Adipose tissue (tissue), 3 donors: ENCODE measurements around the gene PLXNA1. TPM values are rescaled to one million over a fixed set of nuclear protein-coding genes. Genes with fewer than 3 reads are reported as not detected.

Experiments used
- H3K27ac ChIP-seq: one replicate; pipeline ENCODE4 v1.5.1; 2013; ENCODE audit warnings: low read depth, low read length
- WGBS, 3 donors: extraction: QIAGEN DNeasy Blood & Tissue Kit; methylation state at CpG; one replicate each; pipeline ENCODE4 v1.1.7; 2013; 5-methylcytosine and 5-hydroxymethylcytosine counted together
- polyA plus RNA-seq, 3 donors: library from polyadenylated mRNA; stranded (reverse); fragments of 200-250 nt; gene quantifications; one replicate each; pipeline ENCODE4 v1.2.3, GENCODE V29; 2013
- donor health status: healthy with polysubstance abuse.
- donor health status: Bipolar disorder and iron deficiency.
- donor health status: healthy.

The PLXNA1 gene
- polyA plus RNA-seq, 3 donors: 5.6 to 12.3 (median 7.4) TPM

DNA sequence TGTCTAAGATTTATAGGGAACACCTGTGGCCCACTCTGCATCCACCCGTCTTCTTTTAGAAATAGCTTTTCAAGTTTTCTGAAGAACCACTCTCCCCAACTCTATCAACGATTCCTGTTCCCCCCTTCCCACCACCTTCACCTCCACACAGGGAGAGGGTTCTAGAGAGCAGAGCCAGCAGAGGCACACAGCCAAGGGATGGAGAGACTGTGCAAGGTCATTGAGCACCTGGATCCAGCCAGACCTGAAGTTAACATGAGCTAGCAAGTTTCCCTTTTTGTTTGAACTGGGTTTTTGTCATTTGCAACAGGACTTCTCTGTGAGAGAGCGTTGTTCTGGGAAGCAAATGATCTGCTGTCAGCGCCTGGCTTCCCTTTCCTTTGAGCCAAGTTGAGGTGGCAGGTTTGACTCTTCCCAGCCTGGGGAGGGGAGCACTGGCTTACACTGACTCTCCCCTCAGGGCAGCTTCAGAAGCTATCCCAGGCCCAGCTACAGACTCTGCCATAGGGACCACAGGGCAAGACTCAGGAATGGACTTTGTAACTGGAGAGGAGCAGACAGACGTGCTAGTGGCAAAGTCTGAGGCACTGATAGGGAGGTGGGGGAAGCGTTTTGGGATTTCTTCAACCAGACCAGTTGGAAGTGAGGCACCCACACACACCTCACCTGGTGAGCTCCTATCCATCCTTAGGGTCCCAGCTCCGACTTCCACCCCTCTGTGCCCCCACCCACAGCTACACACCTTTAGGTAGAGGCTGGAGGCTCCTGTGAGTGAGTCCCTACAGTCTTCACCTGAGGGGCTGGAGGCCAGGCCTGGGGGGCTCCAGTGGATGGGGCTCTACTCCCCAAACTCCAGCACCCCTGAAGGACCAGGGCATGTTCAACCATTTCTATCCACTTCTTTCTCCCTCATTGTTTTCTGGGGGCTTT is 19.4 kb upstream of the PLXNA1 start:
- 94% methylated on average over 7 of the region's 7 CpGs for WGBS, 3 donors
- no peak overlapping the region for H3K27ac ChIP-seq

DNA sequence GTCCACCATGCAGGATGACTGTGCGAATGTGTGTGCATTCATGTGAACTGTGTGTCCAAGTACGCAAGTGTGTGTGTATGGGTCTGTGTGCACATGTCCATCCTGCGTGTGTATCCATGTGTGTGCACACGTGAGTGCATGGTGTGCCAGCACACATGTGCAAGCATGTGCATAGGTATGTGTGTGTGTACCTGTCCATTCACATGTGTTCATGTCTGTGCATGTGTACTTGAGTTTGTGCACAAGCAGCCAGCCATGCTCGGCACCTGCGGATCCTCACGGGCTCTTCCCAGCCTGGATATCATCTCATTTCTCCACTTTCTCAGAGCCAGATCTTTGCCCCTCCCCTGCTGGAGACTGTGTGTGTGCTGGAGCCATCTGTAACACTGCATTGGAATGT is 18.7 kb upstream of the PLXNA1 start:
- H3K27ac ChIP-seq: no peak overlapping the region
- WGBS, 3 donors: 78 to 85% (median 82%) methylated on average over 7 of the region's 7 CpGs

- 87 to 96% (median 91%) methylated on average over 10 of the region's 10 CpGs for WGBS, 3 donors
- no peak overlapping the region for H3K27ac ChIP-seq
Observed at GRCh38 chr3:126964950-126965349, 18.0 kb upstream of the PLXNA1 start.

DNA sequence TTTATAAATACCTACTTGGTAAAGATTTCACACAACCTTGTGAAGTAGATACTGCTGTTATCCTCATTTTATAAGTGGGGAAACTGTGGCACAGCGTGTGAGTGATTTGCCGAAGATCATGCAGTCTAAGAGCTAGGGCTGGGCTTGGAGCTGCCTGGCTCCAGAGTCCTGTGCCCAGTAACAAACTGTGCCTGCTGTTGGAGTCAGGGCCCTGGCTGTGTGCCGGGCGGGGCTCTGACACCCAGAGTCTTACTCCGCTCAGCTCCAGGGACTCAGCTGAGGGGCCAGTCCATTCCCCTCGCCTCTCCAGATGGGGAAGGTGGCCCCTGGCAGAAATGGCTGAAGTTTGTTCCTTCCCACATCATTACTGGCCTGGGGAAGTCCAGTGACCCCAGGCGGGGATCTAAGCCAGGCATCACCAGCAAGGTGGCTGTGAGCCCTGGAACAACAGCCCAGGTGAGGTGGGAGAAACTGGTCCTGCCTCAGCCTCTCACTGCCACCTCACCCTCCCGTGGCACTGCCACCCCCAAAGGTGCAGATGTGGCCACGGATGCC is 17.3 kb upstream of the PLXNA1 start:
- no peak overlapping the region for H3K27ac ChIP-seq
- 90 to 94% (median 91%) methylated on average over 9 of the region's 9 CpGs for WGBS, 3 donors

GRCh38 chr3:126967386-126967785 is 15.5 kb upstream of the PLXNA1 start:
- no peak overlapping the region for H3K27ac ChIP-seq
- WGBS, 3 donors: 83 to 95% (median 92%) methylated on average over 10 of the region's 10 CpGs

- no peak overlapping the region for H3K27ac ChIP-seq
- 77 to 87% (median 85%) methylated on average over 20 of the region's 20 CpGs for WGBS, 3 donors
Observed at GRCh38 chr3:126968391-126969390, 14.2 kb upstream of the PLXNA1 start.

GRCh38 chr3:126969586-126969985 is 13.3 kb upstream of the PLXNA1 start:
- no peak overlapping the region for H3K27ac ChIP-seq
- 50 to 60% (median 59%) methylated on average over 7 of the region's 7 CpGs for WGBS, 3 donors

DNA sequence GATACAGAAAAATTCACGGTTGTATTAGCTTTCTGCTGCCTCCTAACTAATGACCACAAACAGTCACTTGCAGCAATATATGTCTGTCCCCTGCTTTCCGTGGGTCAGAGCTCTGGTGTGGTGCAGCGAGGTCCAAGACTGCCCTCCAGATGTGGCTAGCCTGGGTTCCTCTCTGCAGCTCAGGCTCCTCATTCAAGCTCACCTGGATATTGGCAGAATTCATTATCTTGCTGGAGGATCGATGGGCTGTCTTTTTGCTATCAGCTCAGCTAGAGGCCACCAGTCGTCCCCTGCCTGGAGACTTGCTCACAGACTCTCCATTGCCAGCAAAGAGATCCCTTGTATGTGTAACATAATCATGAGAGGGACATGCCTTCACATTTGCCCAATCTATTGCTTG is 12.8 kb upstream of the PLXNA1 start:
- WGBS, 3 donors: 64 to 83% (median 80%) methylated on average over 5 of the region's 5 CpGs
- no peak overlapping the region for H3K27ac ChIP-seq

- 87 to 91% (median 89%) methylated on average over 5 of the region's 5 CpGs for WGBS, 3 donors
- H3K27ac ChIP-seq: no peak overlapping the region
Observed at GRCh38 chr3:126970921-126971320, 12.0 kb upstream of the PLXNA1 start.

- WGBS, 3 donors: 26 to 39% (median 27%) methylated on average over 12 to 13 of the region's 13 CpGs
- H3K27ac ChIP-seq: no peak overlapping the region
Observed at GRCh38 chr3:126971891-126972351, 11.0 kb upstream of the PLXNA1 start.

- 83 to 87% (median 86%) methylated on average over 5 of the region's 5 CpGs for WGBS, 3 donors
- H3K27ac ChIP-seq: no peak overlapping the region
Observed at GRCh38 chr3:126972866-126973265, 10.0 kb upstream of the PLXNA1 start.

GRCh38 chr3:126973814-126974213 is 9.1 kb upstream of the PLXNA1 start:
- H3K27ac ChIP-seq: no peak overlapping the region
- 94 to 100% (median 96%) methylated on average over 1 of the region's 1 CpG for WGBS, 3 donors

DNA sequence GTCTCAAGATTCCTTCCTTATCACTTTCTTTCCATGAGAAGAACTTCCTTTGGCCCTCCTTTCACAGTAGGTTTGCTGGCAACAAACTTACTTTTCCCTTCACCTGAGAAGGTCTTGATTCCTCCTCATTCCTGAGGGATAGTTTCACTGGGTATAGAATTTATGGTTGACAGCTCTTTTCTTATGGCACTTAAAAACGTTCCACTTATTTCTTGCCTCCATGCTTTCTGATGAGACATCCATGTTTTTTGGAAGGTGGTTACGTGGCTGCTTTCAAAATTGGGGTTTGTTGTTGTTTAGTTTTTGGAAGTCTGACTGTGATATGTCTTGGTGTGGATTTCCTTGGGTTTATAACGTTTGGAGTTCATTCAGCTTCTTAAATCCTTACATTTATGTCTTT is 8.2 kb upstream of the PLXNA1 start:
- 71 to 85% (median 79%) methylated on average over 3 of the region's 3 CpGs for WGBS, 3 donors
- no peak overlapping the region for H3K27ac ChIP-seq

GRCh38 chr3:126976906-126977305 is 6.0 kb upstream of the PLXNA1 start:
- no peak overlapping the region for H3K27ac ChIP-seq
- WGBS, 3 donors: 94% methylated on average over 7 of the region's 7 CpGs

- no peak overlapping the region for H3K27ac ChIP-seq
- WGBS, 3 donors: 83 to 91% (median 91%) methylated on average over 6 of the region's 6 CpGs
Observed at GRCh38 chr3:126977821-126978220, 5.1 kb upstream of the PLXNA1 start.

DNA sequence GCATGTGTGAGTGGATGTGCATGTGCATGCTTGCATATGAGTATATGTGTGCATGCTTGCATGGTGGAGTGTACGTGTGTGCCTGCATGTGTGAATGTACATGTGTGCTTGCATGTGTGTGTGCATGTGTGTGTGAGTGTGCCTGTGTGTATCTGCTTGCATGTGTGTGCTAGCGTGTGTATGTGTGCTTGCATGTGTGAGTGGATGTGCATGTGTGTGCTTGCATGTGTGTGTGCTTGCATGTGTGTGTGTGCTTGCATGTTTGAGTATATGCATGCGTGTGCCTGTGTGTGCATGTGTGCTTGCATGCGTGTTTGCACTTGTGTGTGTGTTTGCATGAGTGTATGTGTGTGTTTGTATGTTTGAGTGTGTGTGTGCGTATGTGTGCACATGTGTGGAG is 4.6 kb upstream of the PLXNA1 start:
- WGBS, 3 donors: 87 to 96% (median 90%) methylated on average over 5 of the region's 5 CpGs
- no peak overlapping the region for H3K27ac ChIP-seq

GRCh38 chr3:126979046-126979628 is 3.8 kb upstream of the PLXNA1 start:
- no peak overlapping the region for H3K27ac ChIP-seq
- WGBS, 3 donors: 50 to 59% (median 51%) methylated on average over 5 of the region's 5 CpGs

DNA sequence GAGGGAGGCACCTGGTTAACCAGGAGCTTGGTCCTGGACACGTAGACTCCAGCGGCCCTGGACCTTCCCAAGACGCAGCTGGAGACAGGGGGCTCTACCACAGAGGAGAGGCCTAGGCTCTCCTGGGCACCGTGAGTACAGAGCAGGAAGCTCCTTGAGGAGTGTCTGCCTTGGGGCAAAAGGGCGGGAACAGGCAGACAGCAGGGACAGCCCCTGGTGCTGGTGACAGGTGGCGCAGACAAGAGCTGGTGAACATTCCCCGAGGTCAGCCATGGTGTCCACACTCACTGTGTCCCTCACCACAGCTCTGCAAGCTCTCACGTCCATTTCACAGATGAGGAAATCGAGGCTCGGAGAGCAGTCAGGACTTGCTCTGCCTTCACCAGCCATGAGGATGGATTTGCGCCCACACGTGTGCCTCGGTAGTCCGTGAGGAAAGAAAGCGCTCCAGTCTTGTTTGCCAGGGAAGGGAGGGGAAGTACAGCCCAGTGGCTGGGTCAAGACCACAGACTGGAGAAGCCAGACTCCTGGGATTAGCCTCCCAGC is 2.6 kb upstream of the PLXNA1 start:
- WGBS, 3 donors: 85 to 89% (median 85%) methylated on average over 15 of the region's 15 CpGs
- H3K27ac ChIP-seq: no peak overlapping the region
